H1 (cell line): ENCODE results near the gene ZSWIM6. TPM values are rescaled to one million over a fixed set of nuclear protein-coding genes. Genes with fewer than 3 reads are reported as not detected.

ENCODE experiments used
- CTCF ChIA-PET: fragments of 300-600 bp; sonication (Branson Sonifier 250); formaldehyde crosslinking; loops from one replicate; lab custom pipeline; 2021; ENCODE audit not compliant: partially characterized antibody; lab: Charles Lee
- POLR2A ChIA-PET: fragments of 300-600 bp; sonication (Branson Sonifier 250); formaldehyde crosslinking; loops from one replicate; lab custom pipeline; 2021; ENCODE audit warnings: inconsistent platforms; ENCODE audit not compliant: partially characterized antibody; lab: Charles Lee
- DNase-seq, 2 experiments: peaks; one replicate each; pipeline versions ENCODE4 v3.0.0 to v3.0.0-alpha.2; 2010 to 2022; ENCODE audit warnings: low spot score in 2 of 2, low read depth in 1 of 2, mixed read lengths in 1 of 2
- FAIRE-seq: peaks from 2 replicates; lab custom pipeline; 2011; peaks lifted over from hg19 to GRCh38; lab: Jason Lieb, UNC
- H2AFZ ChIP-seq: 2 replicates; pipeline ENCODE4 v1.8.1; 2012; ENCODE audit warnings: low read length, inconsistent platforms
- H2AK5ac ChIP-seq: 2 replicates; pipeline ENCODE4 v1.6.1; 2013; ENCODE audit warnings: low read depth, low read length
- H2BK120ac ChIP-seq: replicated peaks from 2 replicates; pipeline ENCODE3; 2013; ENCODE audit warnings: low read depth, low read length, inconsistent platforms
- H2BK12ac ChIP-seq: 2 replicates; pipeline ENCODE4 v1.6.1; 2013; ENCODE audit warnings: low read depth, low read length
- H2BK15ac ChIP-seq: 2 replicates; pipeline ENCODE4 v1.6.1; 2013; ENCODE audit warnings: low read length
- H2BK20ac ChIP-seq: 2 replicates; pipeline ENCODE4 v1.6.1; 2013; ENCODE audit warnings: low read length
- H2BK5ac ChIP-seq: 2 replicates; pipeline ENCODE4 v1.6.1; 2013; ENCODE audit warnings: low read depth, low read length
- H3K14ac ChIP-seq: 2 replicates; pipeline ENCODE4 v1.6.1; 2013; ENCODE audit warnings: inconsistent platforms; ENCODE audit not compliant: insufficient read length
- H3K18ac ChIP-seq: 2 replicates; pipeline ENCODE4 v1.6.1; 2013; ENCODE audit warnings: low read length; ENCODE audit errors: extremely low read depth
- H3K23ac ChIP-seq: 2 replicates; pipeline ENCODE4 v1.6.1; 2013; ENCODE audit warnings: inconsistent platforms; ENCODE audit not compliant: insufficient read length
- H3K23me2 ChIP-seq: 2 replicates; pipeline ENCODE4 v1.6.1; 2013; ENCODE audit warnings: low read depth, low read length
- H3K27ac ChIP-seq: 2 replicates; pipeline ENCODE4 v1.6.1; 2011; ENCODE audit warnings: low read depth, low read length, inconsistent platforms
- H3K27me3 ChIP-seq, 4 experiments: replicated peaks in 1 of 4; 1 replicate in 1 of 4; 2 replicates in 3 of 4; pipeline versions ENCODE4 v1.6.1 to v1.8.1; 2011 to 2013; ENCODE audit warnings: low read length in 3 of 4, mild to moderate bottlenecking in 3 of 4, inconsistent platforms in 2 of 4, mixed read lengths in 2 of 4, moderate library complexity in 1 of 4; ENCODE audit not compliant: control insufficient read depth in 3 of 4, insufficient read depth in 3 of 4; ENCODE audit errors: extremely low read depth in 1 of 4
- H3K36me3 ChIP-seq, 4 experiments: 2 replicates each; pipeline versions ENCODE4 v1.6.1 to v1.8.1; 2011 to 2013; ENCODE audit warnings: mild to moderate bottlenecking in 4 of 4, low read length in 3 of 4, moderate library complexity in 2 of 4, control low read depth in 1 of 4, inconsistent platforms in 1 of 4; ENCODE audit not compliant: insufficient read depth in 4 of 4, control insufficient read depth in 2 of 4
- H3K4ac ChIP-seq: replicated peaks from 2 replicates; pipeline ENCODE3; 2013; ENCODE audit warnings: low read length, low read depth, mixed read lengths, inconsistent platforms; ENCODE audit not compliant: insufficient read length
- H3K4me1 ChIP-seq, 4 experiments: replicated peaks in 1 of 4; 1 replicate in 1 of 4; 2 replicates in 3 of 4; pipeline versions ENCODE4 v1.6.1 to v1.8.1; 2011 to 2013; ENCODE audit warnings: low read length in 3 of 4, inconsistent platforms in 2 of 4, mixed read lengths in 1 of 4; ENCODE audit not compliant: insufficient read depth in 4 of 4, control insufficient read depth in 3 of 4
- H3K4me2 ChIP-seq, 2 experiments: 2 replicates each; pipeline versions ENCODE4 v1.6.1 to v1.8.1; 2011 to 2013; ENCODE audit warnings: low read depth in 2 of 2, low read length in 2 of 2, control low read depth in 1 of 2, inconsistent platforms in 1 of 2, mild to moderate bottlenecking in 1 of 2; ENCODE audit not compliant: insufficient read depth in 1 of 2
- H3K4me3 ChIP-seq, 4 experiments: fragments of 200-600, 300-600 bp in 1 of 4; sonication (generic), shearing (Covaris generic), sonication (Bioruptor Twin) in 1 of 4; 2 replicates each; pipeline versions ENCODE4 v1.5.1 to v1.8.1; 2011 to 2016; ENCODE audit warnings: low read length in 4 of 4, low read depth in 3 of 4, control low read depth in 2 of 4, inconsistent platforms in 2 of 4, mild to moderate bottlenecking in 2 of 4, mixed read lengths in 1 of 4, moderate library complexity in 1 of 4; ENCODE audit not compliant: insufficient read depth in 2 of 4; ENCODE audit errors: extremely low read depth in 1 of 4
- H3K56ac ChIP-seq: replicated peaks from 2 replicates; pipeline ENCODE3; 2013; ENCODE audit warnings: low read depth, mild to moderate bottlenecking, mixed read lengths, low read length, inconsistent platforms; ENCODE audit not compliant: insufficient read length
- H3K79me1 ChIP-seq: 2 replicates; pipeline ENCODE4 v1.6.1; 2013; ENCODE audit warnings: low read depth, low read length, control low read depth
- H3K79me2 ChIP-seq, 2 experiments: 2 replicates each; pipeline versions ENCODE4 v1.6.1 to v1.8.1; 2012 to 2013; ENCODE audit warnings: low read length in 2 of 2, mild to moderate bottlenecking in 2 of 2, inconsistent platforms in 1 of 2; ENCODE audit not compliant: insufficient read depth in 2 of 2, control insufficient read depth in 1 of 2
- H3K9ac ChIP-seq, 4 experiments: replicated peaks in 1 of 4; 1 replicate in 1 of 4; 2 replicates in 3 of 4; pipeline versions ENCODE4 v1.6.1 to v1.8.1; 2011 to 2013; ENCODE audit warnings: low read depth in 3 of 4, low read length in 3 of 4, control low read depth in 2 of 4, mild to moderate bottlenecking in 2 of 4, moderate library complexity in 2 of 4, inconsistent platforms in 1 of 4; ENCODE audit errors: extremely low read depth in 1 of 4
- H3K9me3 ChIP-seq, 2 experiments: 2 replicates each; pipeline versions ENCODE4 v1.6.1 to v1.8.1; 2012 to 2013; ENCODE audit warnings: mild to moderate bottlenecking in 2 of 2, moderate library complexity in 2 of 2, control low read depth in 1 of 2, inconsistent platforms in 1 of 2, low read depth in 1 of 2, low read length in 1 of 2, mixed read lengths in 1 of 2; ENCODE audit not compliant: insufficient read depth in 2 of 2
- H4K20me1 ChIP-seq, 2 experiments: replicated peaks in 1 of 2; 2 replicates each; pipeline versions ENCODE3 to v1.8.1; 2011 to 2013; ENCODE audit warnings: inconsistent platforms in 2 of 2, low read length in 2 of 2, mild to moderate bottlenecking in 1 of 2; ENCODE audit not compliant: insufficient read depth in 2 of 2, control insufficient read depth in 1 of 2
- H4K5ac ChIP-seq: 2 replicates; pipeline ENCODE4 v1.6.1; 2013; ENCODE audit warnings: low read length, low read depth, mixed read lengths, inconsistent platforms; ENCODE audit not compliant: insufficient read length
- H4K8ac ChIP-seq: 2 replicates; pipeline ENCODE4 v1.8.0; 2013; ENCODE audit warnings: mild to moderate bottlenecking, moderate library complexity, low read length, inconsistent platforms; ENCODE audit not compliant: insufficient read depth; ENCODE audit errors: extremely low read depth
- H4K91ac ChIP-seq: replicated peaks from 2 replicates; pipeline ENCODE3; 2013; ENCODE audit warnings: low read length, mixed read lengths, inconsistent platforms; ENCODE audit not compliant: insufficient read length
- BCL11A ChIP-seq, 2 experiments: IDR thresholded peaks; one replicate each; pipeline ENCODE4 v1.6.1; 2011; ENCODE audit warnings: low read depth in 2 of 2, low read length in 2 of 2, mild to moderate bottlenecking in 2 of 2
- CHD1 ChIP-seq: IDR thresholded peaks from 2 replicates; pipeline ENCODE4 v1.6.1; 2012; ENCODE audit warnings: low read depth, low read length, improper control_type of control experiment
- EP300 ChIP-seq, 2 experiments: IDR thresholded peaks; 1 replicate in 1 of 2; 2 replicates in 1 of 2; pipeline ENCODE4 v1.6.1; 2011 to 2012; ENCODE audit warnings: low read depth in 2 of 2, low read length in 2 of 2, mild to moderate bottlenecking in 2 of 2, borderline replicate concordance in 1 of 2, inconsistent platforms in 1 of 2, moderate library complexity in 1 of 2
- FOSL1 ChIP-seq: IDR thresholded peaks from 2 replicates; pipeline ENCODE4 v1.6.1; 2011; ENCODE audit warnings: mild to moderate bottlenecking, low read depth, low read length, moderate library complexity; ENCODE audit not compliant: insufficient read depth
- JUND ChIP-seq: IDR thresholded peaks from 2 replicates; pipeline ENCODE4 v1.6.1; 2011; ENCODE audit warnings: mild to moderate bottlenecking, improper control_type of control experiment, low read length
- KDM1A ChIP-seq: fragments of 200-600, 300-600 bp; sonication (generic); IDR thresholded peaks from 2 replicates; pipeline ENCODE4 v1.7.1; 2016; ENCODE audit warnings: mild to moderate bottlenecking, low read length, borderline replicate concordance
- KDM4A ChIP-seq: IDR thresholded peaks from one replicate; pipeline ENCODE4 v1.7.1; 2012; ENCODE audit warnings: low read depth, mild to moderate bottlenecking, moderate library complexity, low read length, inconsistent platforms; ENCODE audit not compliant: severe bottlenecking
- POLR2A ChIP-seq, 2 experiments: IDR thresholded peaks; 1 replicate in 1 of 2; 2 replicates in 1 of 2; pipeline ENCODE4 v1.6.1; 2011; ENCODE audit warnings: low read depth in 2 of 2, low read length in 2 of 2, mild to moderate bottlenecking in 2 of 2; ENCODE audit errors: control extremely low read depth in 1 of 2
- POU5F1 ChIP-seq: IDR thresholded peaks from 2 replicates; pipeline ENCODE4 v1.6.1; 2011; ENCODE audit warnings: low read depth, mild to moderate bottlenecking, low read length, moderate library complexity
- SUZ12 ChIP-seq: fragments of 200-600 bp; sonication (generic); IDR thresholded peaks from 2 replicates; pipeline ENCODE4 v1.6.1; 2012; ENCODE audit warnings: mild to moderate bottlenecking, inconsistent platforms, low read length, moderate library complexity, mixed read lengths
- USF2 ChIP-seq: IDR thresholded peaks from 2 replicates; pipeline ENCODE4 v1.6.1; 2011; ENCODE audit warnings: low read length, improper control_type of control experiment
- WGBS, 2 experiments: shearing (Covaris generic) in 1 of 2; methylation state at CpG; one replicate each; pipeline versions ENCODE4 v1.1.6 to v1.1.7; 2013 to 2015; ENCODE audit warnings: low lambda C conversion rate in 2 of 2, mixed read lengths in 2 of 2, inconsistent platforms in 1 of 2, low coverage in 1 of 2, missing lambda C conversion rate in 1 of 2; ENCODE audit not compliant: insufficient replicate concordance in 2 of 2, insufficient coverage in 1 of 2, insufficient read length in 1 of 2; ENCODE audit errors: extremely low coverage in 1 of 2, missing lambda C conversion rate in 1 of 2; 5-methylcytosine and 5-hydroxymethylcytosine counted together
- polyA plus RNA-seq, 7 experiments: library from polyadenylated mRNA; depleted of rRNA in 3 of 7; stranded (reverse) in 5 of 7; unstranded in 2 of 7; fragments of >200 nt in 5 of 7; fragments of 200-250 nt in 2 of 7; gene quantifications; 1 replicate in 5 of 7; 2 replicates in 1 of 7; 4 replicates in 1 of 7; pipeline versions ENCODE4 v1.2.1 to v1.2.3, GENCODE V29; 2011 to 2013; ENCODE audit warnings: missing spikeins in 2 of 7, mixed read lengths in 2 of 7
- total RNA-seq: library from RNA; stranded (reverse); fragmentation: NEBNext Ultra II Directional; extraction: Animal tissue kit (Norgen Biotek cat#: 25700); gene quantifications from 2 replicates; pipeline ENCODE4 v1.2.1, GENCODE V29; 2021
- TF ChIP-seq, protein P1 (sequence below): IDR thresholded peaks from 2 replicates; pipeline ENCODE4 v1.6.1; 2012; ENCODE audit warnings: inconsistent platforms

ZSWIM6 gene
- total and polyA plus RNA-seq, 2 of the 8 experiments (the other 6 are each of a cell fraction or from before 2014, with no cell fraction given) = 7.9 to 12.4 TPM

DNA sequence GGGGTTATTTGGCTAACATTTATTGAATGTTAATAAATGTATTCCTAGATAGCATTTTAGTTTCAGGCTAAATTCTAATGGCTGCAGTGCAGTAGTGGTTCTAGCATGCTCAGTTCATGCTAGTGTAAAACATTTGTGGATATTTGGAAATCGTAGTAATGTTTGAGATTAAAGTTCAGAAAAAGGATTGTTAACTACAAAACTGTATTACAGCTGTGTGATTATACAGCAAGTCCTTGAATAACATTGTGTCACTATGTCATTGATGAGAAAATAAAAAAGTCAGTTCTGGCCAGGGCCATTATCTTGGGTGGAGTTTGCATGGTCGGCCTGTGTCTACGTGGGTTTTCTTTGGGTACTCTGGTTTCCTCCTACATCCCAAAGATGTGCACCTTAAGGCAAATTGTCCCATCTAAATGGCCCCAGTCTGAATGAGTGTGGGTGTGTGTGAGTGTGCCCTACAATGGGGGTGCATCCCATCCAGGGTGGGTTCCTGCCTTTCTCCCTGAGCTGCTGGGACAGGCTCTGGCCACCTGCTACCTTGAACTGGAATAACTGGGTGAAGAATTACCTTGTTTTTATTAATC lies 8.8 kb downstream of the ZSWIM6 start:
- H3K27ac ChIP-seq = no peak overlapping the region
- H2BK120ac ChIP-seq = no peak overlapping the region
- no peak for FAIRE-seq
- ChIA-PET POLR2A (no interaction called here), CTCF (interaction anchor here (0.6 kb wide), 1 partner anchor 285 kb away, joined by 3 read pairs; no protein-coding TSS in a partner anchor)
- 89% methylated on average over 3 of the region's 3 CpGs; no CpG with 5 or more reads in 1 of the 2 experiments for WGBS, 2 experiments
- no peaks in the 10 kb centered on the region for H3K4me1 ChIP-seq
- H3K4me2 ChIP-seq = no peak overlapping the region
- no peak overlapping the region for H4K5ac ChIP-seq
- H4K20me1 ChIP-seq = peaks cover 11% of the 10 kb centered on the region in 2 experiments
- no peak overlapping the region for H2BK15ac ChIP-seq
- H2BK5ac ChIP-seq = no peak overlapping the region
- no peak for DNase-seq
- no peak overlapping the region for H2BK20ac ChIP-seq
- H3K9ac ChIP-seq = no peak overlapping the region
- no peak overlapping the region for H2BK12ac ChIP-seq
- no peaks in the 10 kb centered on the region for H3K36me3 ChIP-seq
- H3K23ac ChIP-seq = no peak overlapping the region
- no peak overlapping the region for H3K56ac ChIP-seq
- H3K4me3 ChIP-seq = no peak overlapping the region
- H2AK5ac ChIP-seq = no peak overlapping the region
- no peak overlapping the region for H3K14ac ChIP-seq
- no peaks in the 10 kb centered on the region for H3K79me1 ChIP-seq
- H3K27me3 ChIP-seq = peaks cover 0 to 2% (median 0%) of the 10 kb centered on the region in 4 experiments; a peak in 1 of 7 replicates
- H4K8ac ChIP-seq = no peak overlapping the region
- H4K91ac ChIP-seq = no peak overlapping the region
- no peak overlapping the region for H3K4ac ChIP-seq
- H3K79me2 ChIP-seq = peaks cover 0 to 91% of the 10 kb centered on the region in 2 experiments; a peak in 3 of 4 replicates
- H2AFZ ChIP-seq = no peak overlapping the region
- no peaks in the 10 kb centered on the region for H3K9me3 ChIP-seq
- H3K18ac ChIP-seq = no peak overlapping the region
- H3K23me2 ChIP-seq = no peaks in the 10 kb centered on the region
- TF ChIP-seq EP300 (IDR thresholded peaks at IDR 0.05; ENCODE audit: borderline replicate concordance in 1 of 2, low read depth in 2 of 2, low read length in 2 of 2) (no peak), POLR2A (IDR thresholded peaks at IDR 0.05; ENCODE audit: control extremely low read depth in 1 of 2, low read depth in 2 of 2, low read length in 2 of 2) (no peak), CHD1 (no peak), KDM1A (no peak), SUZ12 (no peak), JUND (no peak), USF2 (no peak), FOSL1 (no peak), KDM4A (no peak), POU5F1 (no peak), BCL11A (IDR thresholded peaks at IDR 0.05; ENCODE audit: low read depth in 2 of 2, low read length in 2 of 2) (no peak)
- TF ChIP-seq, protein P1, sequence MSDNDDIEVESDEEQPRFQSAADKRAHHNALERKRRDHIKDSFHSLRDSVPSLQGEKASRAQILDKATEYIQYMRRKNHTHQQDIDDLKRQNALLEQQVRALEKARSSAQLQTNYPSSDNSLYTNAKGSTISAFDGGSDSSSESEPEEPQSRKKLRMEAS = no peak
